Mesothelial cell of epicardium (in vitro differentiated cells): ENCODE measurements around the gene KRT77. TPM values are rescaled to one million over a fixed set of nuclear protein-coding genes. Genes with fewer than 3 reads are reported as not detected.

Experiments used
- DNase-seq, 2 experiments: peaks; one replicate each; pipeline ENCODE4 v3.0.0; 2021; ENCODE audit warnings: low spot score in 2 of 2; ENCODE audit not compliant: unreplicated experiment in 2 of 2
- H3K27ac Mint-ChIP-seq: 2 replicates; pipeline ENCODE4 v1.8.0; 2021; ENCODE audit warnings: mixed read lengths
- H3K27me3 Mint-ChIP-seq: 2 replicates; pipeline ENCODE4 v1.8.0; 2021; ENCODE audit warnings: low read depth, mixed read lengths
- H3K36me3 Mint-ChIP-seq: 2 replicates; pipeline ENCODE4 v1.8.0; 2021; ENCODE audit warnings: mixed read lengths
- H3K4me1 Mint-ChIP-seq: 2 replicates; pipeline ENCODE4 v1.8.0; 2021; ENCODE audit warnings: mixed read lengths
- H3K4me3 Mint-ChIP-seq: 2 replicates; pipeline ENCODE4 v1.8.0; 2021; ENCODE audit warnings: mild to moderate bottlenecking, moderate library complexity, mixed read lengths
- H3K9me3 Mint-ChIP-seq: 2 replicates; pipeline ENCODE4 v1.8.0; 2021; ENCODE audit warnings: mixed read lengths
- CTCF ChIP-seq: fragments of 200-600 bp; sonication (generic); IDR thresholded peaks from one replicate; pipeline ENCODE4 v1.5.0; 2021; ENCODE audit warnings: antibody characterized with exemption; ENCODE audit not compliant: unreplicated experiment
- total RNA-seq: library from RNA; stranded (reverse); gene quantifications from 3 replicates; pipeline ENCODE4 v1.2.1, GENCODE V29; 2021

KRT77 gene
- total RNA-seq, 1 donor from 2014 or later: not detected

DNA sequence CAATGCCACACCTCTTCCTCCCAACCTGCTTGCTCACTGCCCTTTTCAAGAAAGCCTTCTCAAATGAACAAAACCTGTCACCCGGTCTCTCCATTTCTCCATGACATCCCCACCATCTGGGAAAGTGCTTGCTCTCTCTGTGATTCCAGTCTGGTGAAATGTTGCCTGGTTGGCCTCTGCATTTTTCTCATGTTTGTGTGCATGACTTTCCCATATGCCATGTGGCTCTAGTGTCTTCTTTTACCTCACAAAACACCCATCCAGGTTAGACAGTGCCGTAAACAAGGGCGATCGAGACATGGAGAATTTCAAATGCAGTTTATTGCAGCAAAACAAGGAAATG is 28.9 kb downstream of the KRT77 start:
- no peaks in the 10 kb centered on the region for H3K9me3 Mint-ChIP-seq
- H3K36me3 Mint-ChIP-seq: no peaks in the 10 kb centered on the region
- H3K27me3 Mint-ChIP-seq: peaks cover 34% of the 10 kb centered on the region
- no peak for DNase-seq
- H3K27ac Mint-ChIP-seq: no peak overlapping the region
- no peak overlapping the region for H3K4me3 Mint-ChIP-seq
- TF ChIP-seq CTCF: no peak
- peaks cover 8% of the 10 kb centered on the region for H3K4me1 Mint-ChIP-seq

GRCh38 chr12:52673713-52674432 is 29.5 kb downstream of the KRT77 start:
- Mint-ChIP-seq H3K27ac (no peak overlapping the region), H3K27me3 (peaks cover 34% of the 10 kb centered on the region), H3K9me3 (no peaks in the 10 kb centered on the region), H3K36me3 (no peaks in the 10 kb centered on the region), H3K4me3 (no peak overlapping the region), H3K4me1 (peaks cover 8% of the 10 kb centered on the region)
- no peak for TF ChIP-seq CTCF
- DNase-seq: no peak

DNA sequence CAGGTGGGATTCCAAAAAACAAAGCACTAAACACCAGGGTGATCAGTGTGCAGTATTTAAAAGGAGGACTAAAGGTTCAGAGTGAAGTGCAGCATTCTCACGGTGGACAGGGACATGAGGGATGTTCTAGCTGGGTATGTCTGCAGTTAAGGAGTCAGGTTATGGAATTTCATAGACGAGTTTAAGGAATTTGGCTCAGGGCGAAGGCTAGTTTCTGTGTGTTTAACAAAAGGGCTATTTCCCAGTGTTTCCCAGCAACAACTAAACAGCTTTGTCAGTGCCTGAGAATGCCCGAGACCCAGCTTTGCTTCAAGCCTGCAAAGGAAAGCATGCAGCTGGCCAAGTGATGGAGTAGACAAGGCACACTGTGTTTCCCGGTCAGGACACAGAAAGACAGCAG is 30.1 kb downstream of the KRT77 start:
- TF ChIP-seq CTCF: no peak
- H3K36me3 Mint-ChIP-seq: no peaks in the 10 kb centered on the region

DNA sequence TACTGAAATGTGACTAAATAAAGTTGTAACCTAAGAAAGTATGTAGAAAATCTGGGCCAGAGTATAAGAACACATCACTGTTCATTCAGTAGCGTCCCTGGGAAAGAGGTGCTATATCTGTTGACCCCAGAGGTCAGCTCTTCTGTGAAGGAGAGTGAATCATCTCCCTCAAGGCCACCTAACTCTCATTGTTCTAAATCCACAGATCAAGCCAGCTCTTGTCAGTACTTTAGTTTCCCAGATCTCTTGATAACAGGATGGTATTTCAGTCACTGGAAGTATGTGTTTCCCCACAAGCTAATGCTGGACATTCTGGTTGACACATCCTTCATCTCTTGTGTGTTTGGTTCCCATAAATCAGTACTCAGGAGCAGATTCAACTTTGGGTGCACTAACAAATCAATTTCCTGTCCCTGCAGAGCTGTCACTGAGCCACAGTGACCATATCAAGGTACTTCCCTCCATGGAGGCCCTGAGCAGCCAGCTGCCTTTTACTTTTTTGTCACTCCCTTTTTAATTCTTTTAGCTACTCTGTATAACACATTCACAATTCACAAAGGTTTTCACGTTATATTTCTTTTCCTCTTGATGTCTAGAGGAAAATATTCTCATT is 30.9 kb downstream of the KRT77 start:
- no peak for TF ChIP-seq CTCF
- Mint-ChIP-seq H3K9me3 (no peaks in the 10 kb centered on the region), H3K27ac (no peak overlapping the region), H3K4me3 (no peak overlapping the region), H3K36me3 (no peaks in the 10 kb centered on the region), H3K27me3 (peaks cover 36% of the 10 kb centered on the region), H3K4me1 (peaks cover 8% of the 10 kb centered on the region)
- no peak for DNase-seq

More for the DNA sequence above, 30.1 kb downstream of the KRT77 start:
- Mint-ChIP-seq H3K4me3 (no peak overlapping the region), H3K9me3 (no peaks in the 10 kb centered on the region), H3K27ac (no peak overlapping the region), H3K4me1 (peaks cover 8% of the 10 kb centered on the region), H3K27me3 (peaks cover 34% of the 10 kb centered on the region)
- DNase-seq: no peak

GRCh38 chr12:52670961-52671360 is 32.4 kb downstream of the KRT77 start:
- DNase-seq: no peak
- no peak overlapping the region for H3K27ac Mint-ChIP-seq
- no peak overlapping the region for H3K4me3 Mint-ChIP-seq
- no peaks in the 10 kb centered on the region for H3K36me3 Mint-ChIP-seq
- no peaks in the 10 kb centered on the region for H3K9me3 Mint-ChIP-seq
- peaks cover 8% of the 10 kb centered on the region for H3K4me1 Mint-ChIP-seq
- no peak for TF ChIP-seq CTCF
- H3K27me3 Mint-ChIP-seq: peaks cover 40% of the 10 kb centered on the region
